ENCODE data around the gene PEAK1.

- TF ChIP-seq GATA3 (IDR thresholded peaks at IDR 0.05; ENCODE audit: low read depth, low read length) (no peak), GATA2 (IDR thresholded peaks at IDR 0.05; ENCODE audit: low read depth, low read length) (no peak)
Measured at GRCh38 chr15:77185242-77185785, 234.6 kb downstream of the PEAK1 start.

All from SH-SY5Y (cell line).